ENCODE measurements around the gene GULP1. TPM values are rescaled to one million over a fixed set of nuclear protein-coding genes. Genes with fewer than 3 reads are reported as not detected.

The GULP1 gene
- total RNA-seq, 1 experiment from 2014 or later: 140 TPM

DNA sequence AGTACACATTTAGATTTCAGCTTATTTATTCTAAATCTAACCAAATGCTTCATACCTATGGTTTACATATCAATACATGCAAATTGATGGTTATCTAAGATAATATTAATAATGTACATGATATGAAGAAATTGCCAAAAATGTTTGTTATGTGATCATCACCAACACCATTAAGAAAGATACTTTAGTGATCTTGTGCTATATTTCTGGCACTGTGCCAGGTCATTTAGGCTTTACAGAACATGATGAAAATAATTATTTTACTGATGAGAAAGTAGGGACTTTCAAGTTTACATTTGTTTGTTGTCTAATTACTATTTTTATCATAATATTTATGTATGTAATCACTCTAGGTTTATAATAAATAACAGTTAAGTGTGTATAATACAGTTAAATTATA, 158.3 kb downstream of the GULP1 start:
- Mint-ChIP-seq H3K36me3 (ENCODE audit: insufficient read depth in 1 of 3, low read depth in 3 of 3) (peaks cover 35 to 61% (median 52%) of the 10 kb centered on the region in 3 experiments), H3K4me1 (peaks cover 18 to 23% of the 10 kb centered on the region in 2 experiments), H3K4me3 (no peak overlapping the region), H3K27ac (no peak overlapping the region), H3K9me3 (peaks cover 16% of the 10 kb centered on the region in 2 experiments), H3K27me3 (ENCODE audit: low read depth) (no peaks in the 10 kb centered on the region)
- no peak overlapping the region for H4K8ac ChIP-seq (replicated peaks; ENCODE audit: insufficient read length, low read depth, low read length)
- no peak overlapping the region for H4K91ac ChIP-seq (ENCODE audit: insufficient read length, low read depth, low read length)
- no peak overlapping the region for H3K56ac ChIP-seq (ENCODE audit: insufficient read length, low read depth, low read length)
- H3K27ac ChIP-seq (ENCODE audit: insufficient read length, low read depth, low read length): no peak overlapping the region
- no peak overlapping the region for H3K14ac ChIP-seq (ENCODE audit: insufficient read depth, low read length)
- H3K9me3 ChIP-seq (ENCODE audit: control insufficient read depth, low read depth, low read length): peaks cover 25% of the 10 kb centered on the region
- H3K23me2 ChIP-seq (ENCODE audit: insufficient read length, low read depth, low read length, poor library complexity, severe bottlenecking): no peaks in the 10 kb centered on the region
- no peaks in the 10 kb centered on the region for H3K4me1 ChIP-seq (ENCODE audit: insufficient read depth, low read length)
- no peak for DNase-seq
- H3T11ph ChIP-seq (ENCODE audit: low read length): no peak overlapping the region
- peaks cover 2% of the 10 kb centered on the region; the same call in 1 of the 2 replicates for H3K79me2 ChIP-seq (ENCODE audit: insufficient read depth, low read length)
- no peak overlapping the region for H3K4me2 ChIP-seq (ENCODE audit: insufficient read depth, insufficient read length, low read length)
- TF ChIP-seq, protein P1, sequence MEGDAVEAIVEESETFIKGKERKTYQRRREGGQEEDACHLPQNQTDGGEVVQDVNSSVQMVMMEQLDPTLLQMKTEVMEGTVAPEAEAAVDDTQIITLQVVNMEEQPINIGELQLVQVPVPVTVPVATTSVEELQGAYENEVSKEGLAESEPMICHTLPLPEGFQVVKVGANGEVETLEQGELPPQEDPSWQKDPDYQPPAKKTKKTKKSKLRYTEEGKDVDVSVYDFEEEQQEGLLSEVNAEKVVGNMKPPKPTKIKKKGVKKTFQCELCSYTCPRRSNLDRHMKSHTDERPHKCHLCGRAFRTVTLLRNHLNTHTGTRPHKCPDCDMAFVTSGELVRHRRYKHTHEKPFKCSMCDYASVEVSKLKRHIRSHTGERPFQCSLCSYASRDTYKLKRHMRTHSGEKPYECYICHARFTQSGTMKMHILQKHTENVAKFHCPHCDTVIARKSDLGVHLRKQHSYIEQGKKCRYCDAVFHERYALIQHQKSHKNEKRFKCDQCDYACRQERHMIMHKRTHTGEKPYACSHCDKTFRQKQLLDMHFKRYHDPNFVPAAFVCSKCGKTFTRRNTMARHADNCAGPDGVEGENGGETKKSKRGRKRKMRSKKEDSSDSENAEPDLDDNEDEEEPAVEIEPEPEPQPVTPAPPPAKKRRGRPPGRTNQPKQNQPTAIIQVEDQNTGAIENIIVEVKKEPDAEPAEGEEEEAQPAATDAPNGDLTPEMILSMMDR (conservative IDR thresholded peaks at IDR 0.05): no peak
- no peak overlapping the region for H2AFZ ChIP-seq (ENCODE audit: low read length)
- H2BK120ac ChIP-seq (ENCODE audit: low read depth, low read length, poor library complexity, severe bottlenecking): no peak overlapping the region
- H3K23ac ChIP-seq (ENCODE audit: insufficient read length, low read depth, low read length): no peak overlapping the region
- H3K27me3 ChIP-seq (ENCODE audit: insufficient read depth, low read length): no peaks in the 10 kb centered on the region
- H3K18ac ChIP-seq (ENCODE audit: insufficient read length, low read depth, low read length): no peak overlapping the region
- H2BK5ac ChIP-seq (ENCODE audit: insufficient read length, low read length): no peak overlapping the region
- H4K5ac ChIP-seq (ENCODE audit: insufficient read length, low read depth, low read length): no peak overlapping the region
- H2AK5ac ChIP-seq (ENCODE audit: insufficient read length, low read length): no peak overlapping the region
- no peak overlapping the region for H2BK15ac ChIP-seq (ENCODE audit: low read depth, low read length)
- no peak overlapping the region for H2BK20ac ChIP-seq (ENCODE audit: low read depth, low read length, poor library complexity, severe bottlenecking)
- no peak overlapping the region for H2BK12ac ChIP-seq (ENCODE audit: insufficient read length, low read depth, low read length)
- H3K4ac ChIP-seq (ENCODE audit: low read depth, low read length): no peak overlapping the region
- peaks cover 3% of the 10 kb centered on the region for H3K79me1 ChIP-seq (ENCODE audit: insufficient read depth, low read depth, low read length, poor library complexity, severe bottlenecking)
- no peak overlapping the region for H3K9ac ChIP-seq (ENCODE audit: extremely low read depth, insufficient read length, low read length)
- H4K20me1 ChIP-seq (ENCODE audit: control insufficient read depth, insufficient read depth, insufficient read length): no peaks in the 10 kb centered on the region
